ENCODE measurements around the gene CNKSR1. TPM values are rescaled to one million over a fixed set of nuclear protein-coding genes. Genes with fewer than 3 reads are reported as not detected.

Gene CNKSR1
- total and polyA plus RNA-seq, 2 of the 8 experiments (the other 6 are each of a cell fraction or from before 2014, with no cell fraction given) = 13.9 to 14.5 TPM

- TF ChIP-seq KDM4A (IDR thresholded peaks at IDR 0.05; ENCODE audit: low read depth, low read length, severe bottlenecking) (peak; percentile 93), CBX8 (IDR thresholded peaks at IDR 0.05; ENCODE audit: borderline replicate concordance, low read depth, low read length) (no peak), ATF3 (IDR thresholded peaks at IDR 0.05; ENCODE audit: insufficient read depth, low read depth, low read length) (peak; percentile 90), USF2 (IDR thresholded peaks at IDR 0.05; ENCODE audit: low read length) (no peak; the same call in 1 of the 2 replicates), TAF1 (IDR thresholded peaks at IDR 0.05; ENCODE audit: low read depth, low read length) (peak; percentile 78), E2F6 (IDR thresholded peaks at IDR 0.05) (no peak; the same call in 1 of the 2 replicates), TAF7 (optimal IDR thresholded peaks at IDR 0.05; ENCODE audit: borderline replicate concordance, low read depth, low read length) (peak; percentile 68), RXRA (IDR thresholded peaks at IDR 0.05; ENCODE audit: insufficient read depth, low read depth, low read length) (no peak), SP4 (IDR thresholded peaks at IDR 0.05; ENCODE audit: low read length) (peak; percentile 85), RAD21 (IDR thresholded peaks at IDR 0.05 in 1 of 2, conservative IDR thresholded peaks at IDR 0.05 in 1 of 2; ENCODE audit: low read depth in 2 of 2, low read length in 2 of 2) (peak; percentile 17 to 41; a peak in 2 of 4 replicates), RFX5 (IDR thresholded peaks at IDR 0.05; ENCODE audit: borderline replicate concordance, low read depth, low read length) (no peak), JUND (IDR thresholded peaks at IDR 0.05; ENCODE audit: low read length) (peak; percentile 99), ATF2 (IDR thresholded peaks at IDR 0.05; ENCODE audit: low read length) (peak; percentile 97), EP300 (IDR thresholded peaks at IDR 0.05; ENCODE audit: borderline replicate concordance in 1 of 2, low read depth in 2 of 2, low read length in 2 of 2) (no peak; a peak in 1 of 3 replicates), ZNF274 (IDR thresholded peaks at IDR 0.05; ENCODE audit: borderline replicate concordance, extremely low read depth, low read length) (no peak), BRCA1 (IDR thresholded peaks at IDR 0.05; ENCODE audit: low read depth, low read length) (peak; percentile 67), CBX5 (IDR thresholded peaks at IDR 0.05; ENCODE audit: low read depth, low read length) (no peak), SP1 (IDR thresholded peaks at IDR 0.05; ENCODE audit: low read depth, low read length) (peak; percentile 18; the same call in 1 of the 2 replicates), SIRT6 (IDR thresholded peaks at IDR 0.05; ENCODE audit: low read length) (no peak)
Measured at GRCh38 chr1:26169669-26170471, 7.4 kb upstream of the CNKSR1 start, which contains the start of gene ZNF593 (continued).
